Heart right ventricle (tissue), 16 donors: ENCODE measurements around the gene RASGRF2. TPM values are rescaled to one million over a fixed set of nuclear protein-coding genes. Genes with fewer than 3 reads are reported as not detected.
"Not testable (repeated sequence)": the region's sequence is repeated elsewhere in the genome, so short reads cannot be mapped to it uniquely, and the experiment has no call there.

Experiments
- ATAC-seq, 8 donors: fragments of 200-7000 bp; cut with Tn5 transposase; one replicate each; pipeline ENCODE4 v1.9.1; 2020; ENCODE audit warnings: mild to moderate bottlenecking in 8 of 8, moderate library complexity in 8 of 8, moderate number of reproducible peaks in 1 of 8
- DNase-seq, 2 donors: peaks; one replicate each; pipeline ENCODE4 v3.0.0-alpha.2; 2020
- H3K27ac ChIP-seq, 10 donors: fragments of 200-600 bp; sonication (generic) in 2 of 10; one replicate each; pipeline versions ENCODE4 v1.5.0 to v1.8.0; 2020 to 2022; ENCODE audit warnings: mild to moderate bottlenecking in 3 of 10
- H3K27me3 ChIP-seq, 7 donors: fragments of 200-600 bp; one replicate each; pipeline ENCODE4 v1.8.0; 2021 to 2022; ENCODE audit warnings: mild to moderate bottlenecking in 2 of 7
- H3K36me3 ChIP-seq, 9 donors: fragments of 200-600 bp; sonication (generic) in 1 of 9; one replicate each; pipeline versions ENCODE4 v1.5.0 to v1.8.0; 2020 to 2022; ENCODE audit warnings: mild to moderate bottlenecking in 2 of 9
- H3K4me1 ChIP-seq, 9 donors: fragments of 200-600 bp; sonication (generic) in 1 of 9; one replicate each; pipeline versions ENCODE4 v1.5.0 to v1.8.0; 2020 to 2022; ENCODE audit warnings: mild to moderate bottlenecking in 4 of 9
- H3K4me3 ChIP-seq, 10 donors: fragments of 200-600 bp; sonication (generic) in 2 of 10; one replicate each; pipeline versions ENCODE4 v1.5.0 to v1.8.0; 2020 to 2022; ENCODE audit warnings: mild to moderate bottlenecking in 7 of 10, moderate library complexity in 2 of 10
- H3K9me3 ChIP-seq, 11 donors: fragments of 200-600 bp in 10 of 11; sonication (generic) in 2 of 11; one replicate each; pipeline versions ENCODE4 v1.5.0 to v1.8.0; 2013 to 2022; ENCODE audit warnings: mild to moderate bottlenecking in 2 of 11, control low read depth in 1 of 11, moderate library complexity in 1 of 11
- CTCF ChIP-seq, 9 donors: fragments of 200-600 bp; sonication (generic) in 2 of 9; IDR thresholded peaks; one replicate each; pipeline versions ENCODE4 v1.5.0 to v1.8.0; 2021 to 2022; ENCODE audit warnings: antibody characterized with exemption in 9 of 9, mild to moderate bottlenecking in 5 of 9, moderate library complexity in 1 of 9
- WGBS, 2 donors: extraction: QIAGEN DNeasy Blood & Tissue Kit; methylation state at CpG; one replicate each; pipeline ENCODE4 v1.1.7; 2013; ENCODE audit warnings: inconsistent platforms in 1 of 2; 5-methylcytosine and 5-hydroxymethylcytosine counted together
- intact Hi-C, 10 donors: fragments of 100-400 bp; cut with DNase I; formaldehyde crosslinking; loops; one replicate each; pipeline versions ENCODE4 v1.11.1 to v1.14.2; 2022
- polyA plus RNA-seq, 2 donors: library from polyadenylated mRNA; stranded (reverse); fragments of 200-250 nt; gene quantifications; one replicate each; pipeline ENCODE4 v1.2.3, GENCODE V29; 2013
- total RNA-seq, 10 donors: library from RNA; stranded (reverse); fragmentation: NEBNext Ultra II Directional in 3 of 10; extraction: Animal tissue kit (Norgen Biotek cat#: 25700) in 3 of 10; gene quantifications; one replicate each; pipeline versions ENCODE4 v1.2.1 to v1.2.4, GENCODE V29; 2021 to 2023
- donor health status: Arrhythmogenic right ventricular cardiomyopathy.
- donor health status: ischemic (EF 13 %, LVEDD 7.1; RV severe dilation, severe dysfunction).
- donor health status: healthy with polysubstance abuse.
- donor health status: DM: no; HTN: yes; CAD: no.
- donor health status: DM: no; HTN: no; CAD: no.
- donor health status: ischemic (EF 25% LVEDD 6.9; RV normal size, moderate dysfunction).
- donor health status: ischemic (EF 25% LVEDD 5.7; RV mildly dilated, moderate dysfunction).
- donor health status: healthy.
- donor health status: DM: yes; HTN: yes; CAD: no.
- donor health status: Ischemic cardiomyopathy.
- donor health status: ischemic (EF 35%, LVEDD 5.7; RV mildly dilated, moderate dysfunction).
- donor health status: nonischemic (EF 11% LVEDD 7.7; RV severe dilation, severe dysfunction).
- donor health status: DM: yes; HTN: yes; CAD: no.
- donor health status: PGD.
- donor health status: ischemic (EF 29% LVEDD 5.4; RV normal size, mild dysfunction).
- donor health status: nonischemic (EF 23%, LVEDD 6.1; RV moderate dilation, normal function).

The RASGRF2 gene
- total and polyA plus RNA-seq, 12 donors = 2.9 to 13.4 (median 6.8) TPM

- no peak for ATAC-seq
- Histone ChIP-seq H3K4me3 (no peak overlapping the region), H3K4me1 (peaks cover 0 to 4% (median 0%) of the 10 kb centered on the region in 9 donors), H3K9me3 (no peaks in the 10 kb centered on the region), H3K27me3 (no peaks in the 10 kb centered on the region), H3K27ac (no peak overlapping the region), H3K36me3 (peaks cover 0 to 8% (median 0%) of the 10 kb centered on the region in 9 donors)
- intact Hi-C loops = no loop called here
- no peak for TF ChIP-seq CTCF (IDR thresholded peaks at IDR 0.05)
- no peak for DNase-seq
- WGBS, 2 donors = 73 to 79% methylated on average over 2 of the region's 2 CpGs
Observed at GRCh38 chr5:81046041-81046440, 85.9 kb downstream of the RASGRF2 start.

- ATAC-seq = no peak
- Histone ChIP-seq H3K4me1 (no peaks in the 10 kb centered on the region), H3K9me3 (peaks cover 0 to 6% (median 0%) of the 10 kb centered on the region in 11 donors), H3K4me3 (no peak overlapping the region), H3K36me3 (no peaks in the 10 kb centered on the region), H3K27me3 (no peaks in the 10 kb centered on the region), H3K27ac (no peak overlapping the region)
- no peak for TF ChIP-seq CTCF (IDR thresholded peaks at IDR 0.05)
- intact Hi-C loops = no loop called here
- WGBS, 2 donors = 47 to 70% methylated on average over 2 of the region's 2 CpGs
- no peak for DNase-seq
Observed at GRCh38 chr5:81052325-81052724, 92.2 kb downstream of the RASGRF2 start.

- H3K27ac ChIP-seq, H3K4me3 ChIP-seq, DNase-seq, ATAC-seq, H3K4me1 ChIP-seq, H3K9me3 ChIP-seq, H3K27me3 ChIP-seq, H3K36me3 ChIP-seq, intact Hi-C loops: not testable (repeated sequence)
- 84 to 96% methylated on average over 2 to 4 of the region's 4 CpGs for WGBS, 2 donors
Observed at GRCh38 chr5:81053282-81053681, 93.1 kb downstream of the RASGRF2 start.

- intact Hi-C loops = no loop called here
Observed at GRCh38 chr5:81058121-81058520, 98.0 kb downstream of the RASGRF2 start.

More at GRCh38 chr5:81058121-81058520, 98.0 kb downstream of the RASGRF2 start:
- no peaks in the 10 kb centered on the region for H3K4me1 ChIP-seq
- DNase-seq (no peak), ATAC-seq (no peak)
- WGBS, 2 donors = 82 to 83% methylated on average over 1 of the region's 1 CpG
- H3K27ac ChIP-seq = no peak overlapping the region
- H3K4me3 ChIP-seq = no peak overlapping the region
- TF ChIP-seq CTCF (IDR thresholded peaks at IDR 0.05) = no peak
- H3K27me3 ChIP-seq = no peaks in the 10 kb centered on the region
- H3K9me3 ChIP-seq = no peaks in the 10 kb centered on the region
- no peaks in the 10 kb centered on the region for H3K36me3 ChIP-seq
